Body of pancreas (tissue), 4 donors: ENCODE data around the gene TEAD1.

Source experiments
- POLR2A ChIP-seq, 3 donors: fragments of 450-650 bp; IDR thresholded peaks; one replicate each; pipeline ENCODE4 v1.6.1; 2016; ENCODE audit warnings: antibody characterized with exemption in 3 of 3, mild to moderate bottlenecking in 2 of 3
- TF ChIP-seq, protein P1 (sequence below), 7 experiments: fragments of 450-650 bp in 4 of 7; fragments of 200-600 bp in 3 of 7; sonication (generic) in 3 of 7; IDR thresholded peaks; one replicate each; pipeline ENCODE4 v1.5.1; 2016 to 2019; ENCODE audit warnings: antibody characterized with exemption in 7 of 7

DNA sequence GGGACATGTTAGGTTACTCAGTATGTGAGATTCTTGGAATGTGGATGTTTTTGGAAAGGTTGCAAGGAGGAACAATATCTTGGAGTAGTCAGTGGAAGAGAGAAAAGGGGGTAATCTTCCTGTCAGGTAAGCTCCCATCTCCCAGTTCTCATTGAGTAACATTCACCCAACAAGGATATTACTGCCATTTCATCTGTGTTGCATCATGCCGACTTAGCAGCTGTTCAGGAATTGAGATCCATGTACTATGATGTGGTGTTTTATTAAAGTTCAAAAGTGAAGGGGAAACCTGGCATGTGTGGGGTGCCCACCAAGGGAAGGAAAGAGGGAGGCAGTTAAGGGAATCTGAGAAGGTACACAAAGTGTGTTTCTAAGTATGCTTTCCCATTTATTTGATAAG, 276.4 kb downstream of the TEAD1 start:
- TF ChIP-seq POLR2A (IDR thresholded peaks at IDR 0.05), result no peak
- TF ChIP-seq, protein P1, sequence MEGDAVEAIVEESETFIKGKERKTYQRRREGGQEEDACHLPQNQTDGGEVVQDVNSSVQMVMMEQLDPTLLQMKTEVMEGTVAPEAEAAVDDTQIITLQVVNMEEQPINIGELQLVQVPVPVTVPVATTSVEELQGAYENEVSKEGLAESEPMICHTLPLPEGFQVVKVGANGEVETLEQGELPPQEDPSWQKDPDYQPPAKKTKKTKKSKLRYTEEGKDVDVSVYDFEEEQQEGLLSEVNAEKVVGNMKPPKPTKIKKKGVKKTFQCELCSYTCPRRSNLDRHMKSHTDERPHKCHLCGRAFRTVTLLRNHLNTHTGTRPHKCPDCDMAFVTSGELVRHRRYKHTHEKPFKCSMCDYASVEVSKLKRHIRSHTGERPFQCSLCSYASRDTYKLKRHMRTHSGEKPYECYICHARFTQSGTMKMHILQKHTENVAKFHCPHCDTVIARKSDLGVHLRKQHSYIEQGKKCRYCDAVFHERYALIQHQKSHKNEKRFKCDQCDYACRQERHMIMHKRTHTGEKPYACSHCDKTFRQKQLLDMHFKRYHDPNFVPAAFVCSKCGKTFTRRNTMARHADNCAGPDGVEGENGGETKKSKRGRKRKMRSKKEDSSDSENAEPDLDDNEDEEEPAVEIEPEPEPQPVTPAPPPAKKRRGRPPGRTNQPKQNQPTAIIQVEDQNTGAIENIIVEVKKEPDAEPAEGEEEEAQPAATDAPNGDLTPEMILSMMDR (IDR thresholded peaks at IDR 0.05), result no peak
